CD1c-positive myeloid dendritic cell (primary cell): ENCODE results near the gene LMTK2.

Experiments
- DNase-seq: peaks from one replicate; pipeline ENCODE4 v3.0.0-alpha.2; 2016; ENCODE audit errors: extremely low spot score

LMTK2 gene

GRCh38 chr7:98234429-98235147 is 127.9 kb downstream of the LMTK2 start:
- no peak for DNase-seq

- DNase-seq: no peak
Observed at GRCh38 chr7:98235901-98236300, 129.2 kb downstream of the LMTK2 start.

- DNase-seq: no peak
Observed at GRCh38 chr7:98236355-98237185, 129.9 kb downstream of the LMTK2 start.

- DNase-seq: no peak
Observed at GRCh38 chr7:98238076-98238475, 131.4 kb downstream of the LMTK2 start.

- DNase-seq: no peak
Observed at GRCh38 chr7:98238976-98239375, 132.3 kb downstream of the LMTK2 start.

GRCh38 chr7:98240961-98241673 is 134.5 kb downstream of the LMTK2 start:
- DNase-seq: peak; percentile 20

- DNase-seq: no peak
Observed at GRCh38 chr7:98241674-98242241, 135.1 kb downstream of the LMTK2 start.

GRCh38 chr7:98242342-98242741 is 135.7 kb downstream of the LMTK2 start:
- DNase-seq: no peak

GRCh38 chr7:98242934-98243333 is 136.3 kb downstream of the LMTK2 start:
- DNase-seq: no peak

GRCh38 chr7:98244871-98245270 is 138.2 kb downstream of the LMTK2 start:
- DNase-seq: no peak

GRCh38 chr7:98248156-98248555 is 141.5 kb downstream of the LMTK2 start:
- DNase-seq: no peak

GRCh38 chr7:98249106-98249505 is 142.4 kb downstream of the LMTK2 start:
- peak; percentile 53 for DNase-seq

- no peak for DNase-seq
Observed at GRCh38 chr7:98250789-98251188, 144.1 kb downstream of the LMTK2 start.

- DNase-seq: peak; percentile 16
Observed at GRCh38 chr7:98251231-98251600, 144.6 kb downstream of the LMTK2 start.

GRCh38 chr7:98251601-98252424 is 145.2 kb downstream of the LMTK2 start, which contains the start of gene TECPR1:
Gene TECPR1, minus strand, starts transcription at chr7:98252232. Its CDS starts 6,086 bp downstream, at chr7:98246146.
- peak; percentile 96 for DNase-seq

- DNase-seq: no peak
Observed at GRCh38 chr7:98252425-98253054, 145.9 kb downstream of the LMTK2 start.

- DNase-seq: no peak
Observed at GRCh38 chr7:98254516-98254915, 147.9 kb downstream of the LMTK2 start.

- peak; percentile 63 for DNase-seq
Observed at GRCh38 chr7:98254951-98255610, 148.4 kb downstream of the LMTK2 start.

GRCh38 chr7:98256431-98256830 is 149.8 kb downstream of the LMTK2 start:
- no peak for DNase-seq

GRCh38 chr7:98257701-98258100 is 151.0 kb downstream of the LMTK2 start:
- no peak for DNase-seq
